Vagina (tissue), 2 donors: Measurements from ENCODE around the gene AGAP5.
"Not testable (repeated sequence)": the region's sequence is repeated elsewhere in the genome, so short reads cannot be mapped to it uniquely, and the experiment has no call there.

ENCODE experiments used
- POLR2A ChIP-seq, 2 donors: fragments of 450-650 bp; IDR thresholded peaks; one replicate each; pipeline ENCODE4 v1.6.1; 2017; ENCODE audit warnings: antibody characterized with exemption in 2 of 2, mild to moderate bottlenecking in 2 of 2, moderate library complexity in 2 of 2
- TF ChIP-seq, protein P1 (sequence below), 3 experiments: fragments of 450-650 bp in 2 of 3; fragments of 200-600 bp in 1 of 3; sonication (generic) in 1 of 3; IDR thresholded peaks; one replicate each; pipeline ENCODE4 v1.5.1; 2017 to 2019; ENCODE audit warnings: antibody characterized with exemption in 3 of 3, mild to moderate bottlenecking in 2 of 3, moderate library complexity in 2 of 3

- TF ChIP-seq, protein P1, sequence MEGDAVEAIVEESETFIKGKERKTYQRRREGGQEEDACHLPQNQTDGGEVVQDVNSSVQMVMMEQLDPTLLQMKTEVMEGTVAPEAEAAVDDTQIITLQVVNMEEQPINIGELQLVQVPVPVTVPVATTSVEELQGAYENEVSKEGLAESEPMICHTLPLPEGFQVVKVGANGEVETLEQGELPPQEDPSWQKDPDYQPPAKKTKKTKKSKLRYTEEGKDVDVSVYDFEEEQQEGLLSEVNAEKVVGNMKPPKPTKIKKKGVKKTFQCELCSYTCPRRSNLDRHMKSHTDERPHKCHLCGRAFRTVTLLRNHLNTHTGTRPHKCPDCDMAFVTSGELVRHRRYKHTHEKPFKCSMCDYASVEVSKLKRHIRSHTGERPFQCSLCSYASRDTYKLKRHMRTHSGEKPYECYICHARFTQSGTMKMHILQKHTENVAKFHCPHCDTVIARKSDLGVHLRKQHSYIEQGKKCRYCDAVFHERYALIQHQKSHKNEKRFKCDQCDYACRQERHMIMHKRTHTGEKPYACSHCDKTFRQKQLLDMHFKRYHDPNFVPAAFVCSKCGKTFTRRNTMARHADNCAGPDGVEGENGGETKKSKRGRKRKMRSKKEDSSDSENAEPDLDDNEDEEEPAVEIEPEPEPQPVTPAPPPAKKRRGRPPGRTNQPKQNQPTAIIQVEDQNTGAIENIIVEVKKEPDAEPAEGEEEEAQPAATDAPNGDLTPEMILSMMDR (IDR thresholded peaks at IDR 0.05), result not testable (repeated sequence)
- not testable (repeated sequence) for TF ChIP-seq POLR2A (IDR thresholded peaks at IDR 0.05)
Observed at GRCh38 chr10:73715179-73716156, 17.6 kb upstream of the AGAP5 start.
